Neural cell (in vitro differentiated cells): Measurements from ENCODE around the gene ZNF516. TPM values are rescaled to one million over a fixed set of nuclear protein-coding genes. Genes with fewer than 3 reads are reported as not detected.

ENCODE experiments used
- H2AFZ ChIP-seq: fragments of 200-600, 300-800 bp; sonication (generic), shearing (Covaris generic); 2 replicates; pipeline ENCODE4 v1.6.0; 2014; ENCODE audit warnings: low read depth, mild to moderate bottlenecking, antibody characterized with exemption, low read length, moderate library complexity
- H3F3A ChIP-seq: fragments of 200-600 bp; shearing (Covaris generic); 2 replicates; pipeline ENCODE4 v1.6.1; 2016; ENCODE audit warnings: mild to moderate bottlenecking, moderate library complexity, mixed read lengths, antibody characterized with exemption, low read length; ENCODE audit not compliant: insufficient read depth, poor library complexity, severe bottlenecking
- H3K27ac ChIP-seq: fragments of 200-600, 300-800 bp; sonication (generic), shearing (Covaris generic); 2 replicates; pipeline ENCODE4 v1.5.1; 2014; ENCODE audit warnings: mild to moderate bottlenecking, low read length, moderate library complexity
- H3K27me3 ChIP-seq: fragments of 300-800, 200-600 bp; sonication (generic), shearing (Covaris generic); 2 replicates; pipeline ENCODE4 v1.6.0; 2014; ENCODE audit warnings: mild to moderate bottlenecking, low read depth, low read length, moderate library complexity; ENCODE audit not compliant: insufficient read depth
- H3K36me3 ChIP-seq: fragments of 300-800, 200-600 bp; sonication (generic), shearing (Covaris generic); 2 replicates; pipeline ENCODE4 v1.5.1; 2014; ENCODE audit warnings: mild to moderate bottlenecking, antibody characterized with exemption, low read length, moderate library complexity; ENCODE audit not compliant: insufficient read depth
- H3K4me2 ChIP-seq: fragments of 300-800, 200-600 bp; sonication (generic), shearing (Covaris generic); 2 replicates; pipeline ENCODE4 v1.6.0; 2014; ENCODE audit warnings: mild to moderate bottlenecking, low read length
- H3K4me3 ChIP-seq: fragments of 300-800, 200-600 bp; sonication (generic), shearing (Covaris generic); 2 replicates; pipeline ENCODE4 v1.5.1; 2014; ENCODE audit warnings: mild to moderate bottlenecking, low read length, moderate library complexity
- H3K79me2 ChIP-seq: fragments of 200-600 bp; shearing (Covaris generic); replicated peaks from 2 replicates; pipeline ENCODE4 v1.6.0; 2014; ENCODE audit warnings: mild to moderate bottlenecking, low read length, moderate library complexity; ENCODE audit not compliant: insufficient read depth
- H3K9ac ChIP-seq: fragments of 300-800, 200-600 bp; sonication (generic), shearing (Covaris generic); 2 replicates; pipeline ENCODE4 v1.6.1; 2016; ENCODE audit warnings: mild to moderate bottlenecking, low read length, mixed read lengths
- H3K9me2 ChIP-seq: fragments of 200-600 bp; shearing (Covaris generic); 2 replicates; pipeline ENCODE4 v1.6.1; 2016; ENCODE audit warnings: mild to moderate bottlenecking, low read length, mixed read lengths; ENCODE audit not compliant: insufficient read depth
- H3K9me3 ChIP-seq: fragments of 200-600, 300-800 bp; sonication (generic), shearing (Covaris generic); 2 replicates; pipeline ENCODE4 v1.6.1; 2016; ENCODE audit warnings: mild to moderate bottlenecking, mixed run types, low read length, moderate library complexity, mixed read lengths
- H4K20me1 ChIP-seq: fragments of 200-600 bp; shearing (Covaris generic); 2 replicates; pipeline ENCODE4 v1.6.1; 2016; ENCODE audit warnings: mild to moderate bottlenecking, mixed run types; ENCODE audit not compliant: insufficient read depth
- CTCF ChIP-seq: fragments of 450-650 bp; IDR thresholded peaks from 2 replicates; pipeline ENCODE4 v1.5.1; 2014; ENCODE audit warnings: antibody characterized with exemption, mild to moderate bottlenecking, moderate library complexity; ENCODE audit not compliant: poor library complexity, severe bottlenecking
- EP300 ChIP-seq: fragments of 450-650 bp; conservative IDR thresholded peaks from 2 replicates; pipeline ENCODE4 v1.6.1; 2014; ENCODE audit warnings: antibody characterized with exemption, mild to moderate bottlenecking, moderate library complexity; ENCODE audit not compliant: poor library complexity, severe bottlenecking
- EZH2 ChIP-seq: fragments of 200-600, 300-800 bp; shearing (Covaris generic), sonication (generic); IDR thresholded peaks from 2 replicates; pipeline ENCODE4 v1.6.1; 2014; ENCODE audit warnings: antibody characterized with exemption, low read length, borderline replicate concordance, mild to moderate bottlenecking; ENCODE audit not compliant: insufficient read depth, poor library complexity, severe bottlenecking
- MXI1 ChIP-seq: fragments of 450-650 bp; conservative IDR thresholded peaks from 2 replicates; pipeline ENCODE4 v1.6.1; 2014; ENCODE audit warnings: antibody characterized with exemption, mild to moderate bottlenecking; ENCODE audit not compliant: poor library complexity, severe bottlenecking
- POLR2AphosphoS5 ChIP-seq: IDR thresholded peaks from 2 replicates; pipeline ENCODE4 v1.6.1; 2012
- RAD21 ChIP-seq: fragments of 450-650 bp; conservative IDR thresholded peaks from 2 replicates; pipeline ENCODE4 v1.6.1; 2014; ENCODE audit warnings: antibody characterized with exemption, mild to moderate bottlenecking, moderate library complexity
- SMC3 ChIP-seq: fragments of 450-650 bp; conservative IDR thresholded peaks from 2 replicates; pipeline ENCODE4 v1.6.1; 2014; ENCODE audit warnings: antibody characterized with exemption, mild to moderate bottlenecking, moderate library complexity; ENCODE audit not compliant: poor library complexity
- TAF1 ChIP-seq: IDR thresholded peaks from 2 replicates; pipeline ENCODE4 v1.6.1; 2012; ENCODE audit warnings: low read depth
- polyA plus RNA-seq: library from polyadenylated mRNA; depleted of rRNA; stranded (reverse); fragments of >200 nt; gene quantifications from 2 replicates; pipeline ENCODE4 v1.2.3, GENCODE V29; 2014
- TF ChIP-seq, protein P1 (sequence below): IDR thresholded peaks from 2 replicates; pipeline ENCODE4 v1.6.1; 2012; ENCODE audit warnings: borderline replicate concordance

ZNF516 gene
- polyA plus RNA-seq, 1 donor from 2014 or later = 11.5 TPM

- TF ChIP-seq POLR2AphosphoS5 (no peak), EZH2 (no peak), SMC3 (no peak), CTCF (no peak), EP300 (no peak), TAF1 (no peak), MXI1 (no peak), RAD21 (no peak)
- TF ChIP-seq, protein P1, sequence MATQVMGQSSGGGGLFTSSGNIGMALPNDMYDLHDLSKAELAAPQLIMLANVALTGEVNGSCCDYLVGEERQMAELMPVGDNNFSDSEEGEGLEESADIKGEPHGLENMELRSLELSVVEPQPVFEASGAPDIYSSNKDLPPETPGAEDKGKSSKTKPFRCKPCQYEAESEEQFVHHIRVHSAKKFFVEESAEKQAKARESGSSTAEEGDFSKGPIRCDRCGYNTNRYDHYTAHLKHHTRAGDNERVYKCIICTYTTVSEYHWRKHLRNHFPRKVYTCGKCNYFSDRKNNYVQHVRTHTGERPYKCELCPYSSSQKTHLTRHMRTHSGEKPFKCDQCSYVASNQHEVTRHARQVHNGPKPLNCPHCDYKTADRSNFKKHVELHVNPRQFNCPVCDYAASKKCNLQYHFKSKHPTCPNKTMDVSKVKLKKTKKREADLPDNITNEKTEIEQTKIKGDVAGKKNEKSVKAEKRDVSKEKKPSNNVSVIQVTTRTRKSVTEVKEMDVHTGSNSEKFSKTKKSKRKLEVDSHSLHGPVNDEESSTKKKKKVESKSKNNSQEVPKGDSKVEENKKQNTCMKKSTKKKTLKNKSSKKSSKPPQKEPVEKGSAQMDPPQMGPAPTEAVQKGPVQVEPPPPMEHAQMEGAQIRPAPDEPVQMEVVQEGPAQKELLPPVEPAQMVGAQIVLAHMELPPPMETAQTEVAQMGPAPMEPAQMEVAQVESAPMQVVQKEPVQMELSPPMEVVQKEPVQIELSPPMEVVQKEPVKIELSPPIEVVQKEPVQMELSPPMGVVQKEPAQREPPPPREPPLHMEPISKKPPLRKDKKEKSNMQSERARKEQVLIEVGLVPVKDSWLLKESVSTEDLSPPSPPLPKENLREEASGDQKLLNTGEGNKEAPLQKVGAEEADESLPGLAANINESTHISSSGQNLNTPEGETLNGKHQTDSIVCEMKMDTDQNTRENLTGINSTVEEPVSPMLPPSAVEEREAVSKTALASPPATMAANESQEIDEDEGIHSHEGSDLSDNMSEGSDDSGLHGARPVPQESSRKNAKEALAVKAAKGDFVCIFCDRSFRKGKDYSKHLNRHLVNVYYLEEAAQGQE = no peak
- H3K9me3 ChIP-seq = no peaks in the 10 kb centered on the region
- H3K36me3 ChIP-seq = no peaks in the 10 kb centered on the region
- H2AFZ ChIP-seq = no peak overlapping the region
- H3F3A ChIP-seq = peaks cover 5% of the 10 kb centered on the region
- H3K27me3 ChIP-seq = no peaks in the 10 kb centered on the region
- H4K20me1 ChIP-seq = no peaks in the 10 kb centered on the region
- no peak overlapping the region for H3K27ac ChIP-seq
- no peak overlapping the region for H3K9ac ChIP-seq
- H3K9me2 ChIP-seq = no peaks in the 10 kb centered on the region
- no peak overlapping the region for H3K4me2 ChIP-seq
- H3K4me3 ChIP-seq = no peak overlapping the region
- H3K79me2 ChIP-seq = peaks cover 94% of the 10 kb centered on the region
Measured at GRCh38 chr18:76453057-76453561, 41.9 kb downstream of the ZNF516 start.

DNA sequence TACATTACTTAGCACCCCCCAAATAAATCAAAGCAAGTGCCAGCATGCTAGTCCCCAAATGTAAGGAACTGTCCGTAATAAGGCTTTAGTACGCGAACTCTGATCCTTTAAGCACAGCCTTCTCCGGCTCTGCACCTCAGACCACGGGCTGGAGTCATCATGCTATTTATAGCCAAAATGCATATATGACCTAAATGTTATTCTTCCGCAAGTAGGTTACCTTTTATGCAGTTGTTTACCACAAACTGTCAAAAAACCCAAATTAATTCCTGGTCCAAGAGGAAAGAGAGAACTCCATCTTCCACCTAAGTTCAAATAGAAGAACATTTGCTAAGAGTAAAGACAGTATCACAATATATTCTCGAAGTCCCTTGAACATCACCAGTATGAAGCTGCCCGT is 42.7 kb downstream of the ZNF516 start:
- Histone ChIP-seq H3K9me3 (no peaks in the 10 kb centered on the region), H3K79me2 (peaks cover 94% of the 10 kb centered on the region), H4K20me1 (no peaks in the 10 kb centered on the region), H3K9me2 (no peaks in the 10 kb centered on the region), H3K27me3 (no peaks in the 10 kb centered on the region), H3K9ac (peak overlapping the region; percentile 70), H3K4me2 (peak overlapping the region; percentile 69), H3K27ac (peak overlapping the region; percentile 54), H3K36me3 (no peaks in the 10 kb centered on the region), H3K4me3 (peak overlapping the region; percentile 61), H2AFZ (peak overlapping the region; percentile 22), H3F3A (peaks cover 5% of the 10 kb centered on the region)
- no peak for TF ChIP-seq MXI1
- no peak for TF ChIP-seq POLR2AphosphoS5
- TF ChIP-seq, protein P1 = no peak
- TF ChIP-seq EP300 = no peak
- TF ChIP-seq RAD21 = no peak
- TF ChIP-seq EZH2 = no peak
- no peak for TF ChIP-seq SMC3
- TF ChIP-seq TAF1 = no peak
- TF ChIP-seq CTCF = no peak
